SU-DHL-6 (cell line): ENCODE data around the gene ACTN3.

Experiments used
- EZH2phosphoT487 ChIP-seq: fragments of 200-600 bp; sonication (generic), shearing (Covaris generic); conservative IDR thresholded peaks from 2 replicates; pipeline ENCODE4 v1.6.1; 2018; ENCODE audit warnings: mild to moderate bottlenecking, antibody characterized with exemption, low read length, moderate library complexity, mixed read lengths
- TF ChIP-seq, protein P1 (sequence below): fragments of 200-600 bp; sonication (generic); IDR thresholded peaks from one replicate; pipeline ENCODE4 v1.5.1; 2017; ENCODE audit warnings: antibody characterized with exemption, mild to moderate bottlenecking, low read length, moderate library complexity; ENCODE audit not compliant: insufficient read depth, poor library complexity, severe bottlenecking

DNA sequence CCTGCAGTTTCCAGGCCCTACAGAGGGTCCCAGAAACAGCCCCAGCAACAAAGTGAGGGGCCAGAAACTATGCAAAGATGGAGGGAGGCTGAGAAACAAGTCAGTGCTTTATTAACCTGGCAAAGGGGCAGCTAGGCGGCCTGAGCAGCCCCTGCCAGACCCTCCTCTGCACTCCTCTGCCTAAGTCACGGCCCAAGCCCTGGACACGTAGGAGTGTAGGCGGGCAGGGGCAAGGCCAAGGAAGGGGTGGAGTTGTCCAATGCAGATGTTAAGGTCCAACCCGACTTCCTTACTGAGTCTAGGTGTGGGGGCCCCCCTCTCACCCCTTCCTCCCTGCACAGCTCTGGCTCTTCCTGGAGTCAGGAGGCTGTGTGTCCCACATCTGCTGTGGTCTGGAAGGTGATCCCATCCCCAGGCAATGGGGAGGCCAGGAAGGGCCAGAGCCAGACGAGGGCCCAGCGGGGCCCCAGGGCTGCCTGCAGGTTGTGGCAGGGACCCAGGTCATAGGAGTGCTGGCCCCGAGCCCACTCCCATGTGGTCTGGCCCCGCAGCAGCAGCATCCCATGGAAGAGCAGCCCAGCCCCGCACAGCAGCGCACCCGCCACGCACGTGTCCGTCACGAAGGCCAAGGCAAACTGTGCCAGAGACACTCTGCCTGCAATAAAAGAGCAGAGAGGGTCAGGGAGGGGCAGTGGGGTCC is 7.4 kb upstream of the ACTN3 start:
- TF ChIP-seq, protein P1, sequence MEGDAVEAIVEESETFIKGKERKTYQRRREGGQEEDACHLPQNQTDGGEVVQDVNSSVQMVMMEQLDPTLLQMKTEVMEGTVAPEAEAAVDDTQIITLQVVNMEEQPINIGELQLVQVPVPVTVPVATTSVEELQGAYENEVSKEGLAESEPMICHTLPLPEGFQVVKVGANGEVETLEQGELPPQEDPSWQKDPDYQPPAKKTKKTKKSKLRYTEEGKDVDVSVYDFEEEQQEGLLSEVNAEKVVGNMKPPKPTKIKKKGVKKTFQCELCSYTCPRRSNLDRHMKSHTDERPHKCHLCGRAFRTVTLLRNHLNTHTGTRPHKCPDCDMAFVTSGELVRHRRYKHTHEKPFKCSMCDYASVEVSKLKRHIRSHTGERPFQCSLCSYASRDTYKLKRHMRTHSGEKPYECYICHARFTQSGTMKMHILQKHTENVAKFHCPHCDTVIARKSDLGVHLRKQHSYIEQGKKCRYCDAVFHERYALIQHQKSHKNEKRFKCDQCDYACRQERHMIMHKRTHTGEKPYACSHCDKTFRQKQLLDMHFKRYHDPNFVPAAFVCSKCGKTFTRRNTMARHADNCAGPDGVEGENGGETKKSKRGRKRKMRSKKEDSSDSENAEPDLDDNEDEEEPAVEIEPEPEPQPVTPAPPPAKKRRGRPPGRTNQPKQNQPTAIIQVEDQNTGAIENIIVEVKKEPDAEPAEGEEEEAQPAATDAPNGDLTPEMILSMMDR = no peak
- TF ChIP-seq EZH2phosphoT487 = no peak
